Measurements from ENCODE around the gene CTTNBP2.

The CTTNBP2 gene

DNA sequence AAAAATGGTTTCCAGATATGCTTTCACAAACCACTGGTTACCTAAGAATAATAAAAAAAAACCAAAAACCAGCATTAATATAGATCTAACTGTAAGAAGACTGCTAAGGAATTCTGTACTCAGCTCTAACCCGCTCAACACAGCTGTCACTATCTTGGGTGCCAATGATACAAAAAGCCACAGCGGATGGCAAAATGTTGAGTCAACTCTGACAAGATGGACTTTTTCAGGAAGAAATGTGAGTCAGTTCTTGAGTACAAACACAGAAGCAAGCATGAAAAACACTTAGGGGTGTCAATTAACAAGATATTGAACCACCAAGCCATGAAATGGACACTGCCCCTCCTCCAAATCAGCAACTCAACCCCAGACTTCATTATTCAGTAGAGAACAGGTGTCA is 55.0 kb downstream of the CTTNBP2 start:
- no peak for DNase-seq (ENCODE audit: low read depth)

DNA sequence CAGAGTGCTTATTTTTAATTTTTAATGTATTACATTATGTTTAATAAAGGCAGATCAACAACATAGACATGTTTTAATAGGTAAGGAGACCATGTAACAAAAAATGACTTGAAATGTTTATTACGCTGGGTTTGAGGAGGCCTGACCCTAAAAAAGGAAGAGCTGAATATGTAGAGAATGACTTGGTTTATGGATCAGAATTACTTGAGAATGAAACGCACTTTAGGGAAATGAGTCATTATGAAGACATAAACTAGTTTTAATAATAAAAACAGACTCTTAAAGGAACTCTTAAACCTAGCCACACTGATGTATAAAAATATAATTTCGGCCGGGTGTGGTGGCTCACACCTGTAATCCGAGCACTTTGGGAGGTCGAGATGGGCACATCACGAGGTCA is 56.5 kb downstream of the CTTNBP2 start:
- DNase-seq (ENCODE audit: low read depth), result no peak

GRCh38 chr7:117811696-117812095 is 61.5 kb downstream of the CTTNBP2 start:
- no peak for DNase-seq (ENCODE audit: low read depth)

DNA sequence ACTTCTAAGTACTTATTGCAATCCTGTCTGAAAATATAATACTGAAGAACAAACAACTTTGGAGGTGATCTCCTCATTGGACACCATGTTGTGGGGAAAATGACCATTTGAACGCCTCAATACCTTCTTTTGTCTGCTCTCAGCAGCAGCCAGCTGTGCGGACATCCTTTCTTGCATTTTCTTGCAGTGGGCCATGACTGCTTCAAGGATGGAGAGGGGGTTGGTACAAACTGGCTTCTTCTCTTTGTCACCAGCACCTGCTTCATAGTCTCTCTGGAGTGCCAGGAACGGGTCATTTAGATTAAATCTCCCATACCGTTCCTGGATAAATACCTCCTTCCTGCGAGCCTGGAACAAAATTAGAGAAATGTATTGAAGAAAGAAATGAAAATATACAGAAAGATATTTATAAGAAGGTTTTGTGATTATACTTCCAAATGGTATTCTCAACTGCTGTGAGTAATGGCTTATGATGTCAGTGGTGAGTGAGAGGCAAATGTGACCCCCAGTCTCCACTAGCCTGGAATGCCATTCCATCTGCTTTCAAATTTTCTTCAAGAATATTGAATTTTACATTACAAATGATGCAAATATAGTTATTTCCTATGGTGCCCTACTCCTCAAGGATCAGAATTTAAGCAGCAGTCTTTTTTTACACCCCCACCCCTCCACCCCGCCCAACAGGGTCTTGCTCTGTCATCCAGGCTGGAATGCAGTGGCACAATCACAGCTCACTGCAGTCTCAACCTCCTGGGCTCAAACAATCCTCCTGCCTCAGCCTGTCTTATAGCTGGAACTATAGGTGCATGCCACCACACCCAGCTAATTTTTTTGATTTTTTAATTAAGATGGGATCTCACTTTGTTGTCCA is 62.4 kb downstream of the CTTNBP2 start:
- DNase-seq (ENCODE audit: low read depth), result no peak

- no peak for DNase-seq (ENCODE audit: low read depth)
Measured at GRCh38 chr7:117809958-117810357, 63.3 kb downstream of the CTTNBP2 start.

DNA sequence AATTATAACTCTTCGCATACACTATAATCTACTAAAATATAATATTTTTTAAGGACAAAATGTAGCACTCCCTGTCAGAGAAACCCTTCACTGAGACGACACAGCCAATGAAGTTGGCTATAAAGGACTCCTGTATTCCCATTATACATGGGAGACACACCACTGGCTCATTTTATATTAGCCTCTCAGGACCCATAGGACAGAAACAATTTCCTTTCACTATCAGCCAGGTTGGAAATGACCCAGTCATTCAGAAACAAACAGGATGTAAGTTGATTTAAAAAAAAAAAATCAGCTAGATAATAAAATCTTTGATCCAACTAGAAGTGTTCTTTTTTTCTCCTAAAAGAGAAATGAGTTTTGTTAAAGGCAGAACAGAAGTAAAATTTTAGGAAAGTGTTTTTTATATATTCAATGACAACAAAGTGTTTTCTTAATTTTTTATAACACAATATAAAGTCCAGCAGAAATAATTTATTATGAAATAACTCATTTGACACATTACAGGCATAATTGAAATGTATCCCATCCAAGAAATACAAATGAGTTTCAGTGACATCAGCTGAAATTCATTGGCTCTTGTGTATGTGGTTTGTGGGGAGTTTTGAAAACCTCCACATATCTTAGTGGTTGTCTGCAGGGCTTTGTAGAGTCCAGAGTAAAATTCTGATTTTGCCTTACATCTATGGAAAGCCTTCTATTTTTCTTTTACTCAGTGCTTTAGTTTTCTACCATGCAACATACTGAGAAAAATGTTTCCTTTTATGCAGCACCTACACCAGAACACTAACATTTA is 64.1 kb downstream of the CTTNBP2 start:
- no peak for DNase-seq (ENCODE audit: low read depth)

DNA sequence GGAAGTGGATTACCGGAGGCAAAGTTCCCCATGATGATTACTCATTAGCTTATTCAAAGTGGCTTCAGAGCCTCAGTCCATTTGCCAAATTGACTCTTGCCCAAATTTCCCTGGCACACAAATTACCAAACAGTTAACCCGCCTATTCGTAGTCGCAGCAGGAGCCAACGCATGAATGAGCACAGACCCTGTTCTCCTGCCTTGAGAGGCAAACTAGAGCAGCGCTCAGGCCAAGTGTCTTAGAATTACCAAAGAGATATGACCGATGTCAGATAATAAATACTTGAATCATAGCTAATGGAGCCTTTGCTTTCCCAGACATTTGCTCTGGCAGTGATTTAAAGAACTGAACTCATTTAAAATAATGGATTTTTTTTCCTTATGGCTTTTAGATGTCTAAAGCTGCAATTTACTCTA is 64.9 kb downstream of the CTTNBP2 start:
- DNase-seq (ENCODE audit: low read depth), result no peak

GRCh38 chr7:117807676-117808075 is 65.6 kb downstream of the CTTNBP2 start:
- DNase-seq (ENCODE audit: low read depth), result no peak

DNA sequence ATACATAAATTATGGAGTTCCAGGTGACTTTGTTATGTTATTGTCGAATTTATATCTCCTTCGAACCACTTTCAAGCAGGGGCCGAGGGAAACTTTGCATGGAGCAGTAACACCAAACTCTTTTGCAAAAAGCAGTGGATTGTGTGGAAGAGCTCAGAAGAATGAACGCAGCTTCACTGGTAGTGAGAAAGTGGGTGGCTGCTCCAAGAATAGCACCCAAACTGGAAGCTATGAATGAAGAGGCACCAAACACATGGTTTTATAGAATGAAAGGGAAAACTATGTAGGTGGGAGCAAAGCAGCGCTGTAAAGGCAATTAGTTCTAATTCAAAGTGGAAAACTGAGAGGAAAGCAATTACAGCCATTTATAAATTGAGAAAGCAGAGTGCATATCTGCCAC is 67.2 kb downstream of the CTTNBP2 start:
- DNase-seq (ENCODE audit: low read depth), result no peak

GRCh38 chr7:117805241-117805640 is 68.0 kb downstream of the CTTNBP2 start:
- no peak for DNase-seq (ENCODE audit: low read depth)

DNA sequence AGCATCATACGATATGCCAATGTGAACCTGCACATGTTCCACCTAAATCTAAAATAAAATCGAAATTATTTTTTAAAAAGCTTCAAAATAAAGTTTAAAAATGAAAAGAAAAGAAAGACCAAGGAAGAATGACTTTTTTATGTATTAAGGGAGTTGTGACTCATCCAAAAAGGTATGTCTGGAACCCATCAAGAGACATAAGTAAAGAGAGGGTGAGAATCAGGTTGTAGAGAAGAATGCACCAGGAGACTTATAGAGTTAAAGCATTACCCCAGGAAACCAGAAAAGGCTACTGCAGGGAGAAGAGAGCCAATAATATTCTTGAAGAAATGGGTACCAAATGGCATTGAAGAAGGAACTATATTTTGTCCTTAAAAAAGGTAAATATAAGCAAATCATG is 69.8 kb downstream of the CTTNBP2 start:
- DNase-seq (ENCODE audit: low read depth), result no peak

- DNase-seq (ENCODE audit: low read depth), result no peak
Measured at GRCh38 chr7:117802660-117803059, 70.6 kb downstream of the CTTNBP2 start.

DNA sequence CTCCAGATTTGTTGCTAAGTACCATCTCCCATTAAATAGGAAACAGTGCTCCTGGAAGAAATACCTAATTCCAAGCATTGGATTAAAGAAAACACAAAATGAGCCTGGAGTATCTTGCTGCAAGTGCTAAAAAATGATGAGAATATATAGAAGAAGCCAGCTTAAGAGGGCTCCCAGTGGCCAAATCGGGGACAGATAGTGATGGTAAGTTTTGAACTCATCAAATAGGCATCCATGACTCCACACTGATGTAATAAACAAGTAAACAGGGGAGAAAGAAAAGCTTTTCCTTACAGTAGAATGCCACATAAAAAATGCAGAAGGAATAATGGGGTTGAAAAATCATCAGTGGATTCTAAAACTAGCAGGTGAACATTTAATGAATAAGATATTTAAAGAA is 72.4 kb downstream of the CTTNBP2 start:
- DNase-seq (ENCODE audit: low read depth), result no peak

- DNase-seq (ENCODE audit: low read depth), result no peak
Measured at GRCh38 chr7:117800406-117800805, 72.8 kb downstream of the CTTNBP2 start.

DNA sequence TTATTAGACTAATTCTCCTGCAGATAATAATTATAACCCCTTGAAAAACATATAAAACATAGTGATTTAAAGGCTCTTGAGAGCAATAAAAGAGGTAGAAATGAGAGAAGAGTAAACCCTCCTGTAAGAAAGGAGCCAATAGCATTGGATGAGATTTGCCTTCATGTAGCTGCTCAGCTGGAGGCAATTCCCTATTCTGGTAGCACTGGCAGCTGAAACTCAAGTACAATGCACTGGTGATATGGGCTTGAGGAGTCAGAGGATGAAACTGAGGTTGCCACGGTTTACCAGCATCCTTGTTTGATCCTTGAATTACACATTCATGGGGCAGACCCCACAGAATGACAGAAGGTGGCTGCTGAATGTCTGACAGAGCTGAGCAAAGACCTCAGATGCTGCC is 76.4 kb downstream of the CTTNBP2 start:
- no peak for DNase-seq (ENCODE audit: low read depth)

- no peak for DNase-seq (ENCODE audit: low read depth)
Measured at GRCh38 chr7:117793976-117794375, 79.3 kb downstream of the CTTNBP2 start.

DNA sequence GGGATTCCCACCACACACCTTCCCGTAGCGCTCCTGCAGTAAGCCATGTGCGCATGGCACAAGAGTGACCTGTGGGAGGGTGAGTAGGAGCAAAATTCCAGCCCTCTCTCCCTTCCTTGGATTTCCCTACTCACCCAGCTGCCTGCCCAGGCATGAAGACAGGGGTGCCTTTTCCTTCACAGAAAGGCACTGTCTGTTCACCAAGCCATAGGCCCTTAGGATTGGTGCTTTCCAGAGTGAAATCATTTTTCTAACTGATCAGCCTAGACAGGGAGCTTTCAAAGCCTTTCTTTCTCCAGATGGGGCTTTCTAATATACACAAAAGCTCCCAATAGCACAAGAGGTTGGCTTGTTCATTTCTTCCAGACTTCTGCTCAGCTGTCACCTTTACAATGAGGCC is 79.7 kb downstream of the CTTNBP2 start:
- no peak for DNase-seq (ENCODE audit: low read depth)

GRCh38 chr7:117791877-117792780 is 81.1 kb downstream of the CTTNBP2 start:
- no peak for DNase-seq (ENCODE audit: low read depth)

GRCh38 chr7:117790731-117791130 is 82.5 kb downstream of the CTTNBP2 start:
- no peak for DNase-seq (ENCODE audit: low read depth)

GRCh38 chr7:117790251-117790650 is 83.0 kb downstream of the CTTNBP2 start:
- DNase-seq (ENCODE audit: low read depth), result no peak

GRCh38 chr7:117785431-117785830 is 87.8 kb downstream of the CTTNBP2 start:
- DNase-seq (ENCODE audit: low read depth), result no peak

DNA sequence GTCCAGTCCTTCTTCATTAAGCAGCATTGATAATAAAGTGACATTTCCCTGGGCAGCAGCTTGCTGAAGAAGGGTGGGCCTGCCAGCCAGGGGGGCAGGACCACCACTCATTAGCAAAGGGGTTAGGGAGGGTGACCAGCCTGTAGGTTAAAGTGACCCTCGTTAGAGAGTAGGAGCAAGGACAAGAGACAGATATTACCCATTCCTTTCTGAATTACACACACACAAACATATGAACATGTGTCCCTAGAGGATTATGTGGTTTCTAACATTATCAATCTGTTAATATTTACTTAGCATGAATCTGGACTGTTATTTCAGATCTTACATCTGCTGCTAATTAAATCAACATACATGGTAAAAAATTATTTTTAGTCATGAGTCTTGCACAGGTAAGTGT is 88.9 kb downstream of the CTTNBP2 start:
- DNase-seq (ENCODE audit: low read depth), result no peak
